Activated naive CD4-positive, alpha-beta T cell treated with anti-CD3 and anti-CD28 coated beads, Interleukin-2, amount 50 U/mL, for 16 hours (primary cell): ENCODE results near the gene CNKSR2.
A peak's percentile ranks its signal among the peaks of the same experiment; 100 is the strongest.

Source experiments
- DNase-seq: peaks from one replicate; pipeline ENCODE4 v3.0.0-alpha.2; 2020

The CNKSR2 gene

GRCh38 chrX:21374163-21374993, at the start of gene CNKSR2:
Gene CNKSR2, plus strand, starts transcription at chrX:21374418. Its CDS starts 480 bp downstream, at chrX:21374898.
- peak; percentile 75 for DNase-seq

- DNase-seq, result no peak
These were observed 19.5 kb upstream of the CNKSR2 start for GRCh38 chrX:21354725-21355124.

- no peak for DNase-seq
These were observed 18.4 kb upstream of the CNKSR2 start for GRCh38 chrX:21355831-21356230.

GRCh38 chrX:21369613-21370012, 4.6 kb upstream of the CNKSR2 start:
- DNase-seq, result no peak

GRCh38 chrX:21373001-21373400, 1.2 kb upstream of the CNKSR2 start:
- DNase-seq, result no peak

- DNase-seq, result peak; percentile 33
These were observed 518 bp upstream of the CNKSR2 start for GRCh38 chrX:21373637-21374162.

GRCh38 chrX:21374994-21375707, 933 bp downstream of the CNKSR2 start:
- no peak for DNase-seq

GRCh38 chrX:21375708-21376009, 1.4 kb downstream of the CNKSR2 start:
- no peak for DNase-seq

GRCh38 chrX:21376636-21377035, 2.4 kb downstream of the CNKSR2 start:
- no peak for DNase-seq

- DNase-seq, result no peak
These were observed 5.8 kb downstream of the CNKSR2 start for GRCh38 chrX:21379991-21380390.

- no peak for DNase-seq
These were observed 8.5 kb downstream of the CNKSR2 start for GRCh38 chrX:21382715-21383114.

- DNase-seq, result no peak
These were observed 9.3 kb downstream of the CNKSR2 start for GRCh38 chrX:21383546-21383945.

- DNase-seq, result no peak
These were observed 10.0 kb downstream of the CNKSR2 start for GRCh38 chrX:21384178-21384577.

- DNase-seq, result no peak
These were observed 20.6 kb downstream of the CNKSR2 start for GRCh38 chrX:21394792-21395191.

- DNase-seq, result no peak
These were observed 24.2 kb downstream of the CNKSR2 start for GRCh38 chrX:21398426-21398825.

- DNase-seq, result no peak
These were observed 26.3 kb downstream of the CNKSR2 start for GRCh38 chrX:21400408-21401121.

- no peak for DNase-seq
These were observed 34.1 kb downstream of the CNKSR2 start for GRCh38 chrX:21408307-21408706.

GRCh38 chrX:21408788-21409187, 34.6 kb downstream of the CNKSR2 start:
- no peak for DNase-seq

GRCh38 chrX:21412029-21412428, 37.8 kb downstream of the CNKSR2 start:
- no peak for DNase-seq

GRCh38 chrX:21412883-21413282, 38.7 kb downstream of the CNKSR2 start:
- DNase-seq, result no peak

- no peak for DNase-seq
These were observed 52.9 kb downstream of the CNKSR2 start for GRCh38 chrX:21427086-21427485.

GRCh38 chrX:21437036-21437435, 62.8 kb downstream of the CNKSR2 start:
- DNase-seq, result no peak

GRCh38 chrX:21438792-21439191, 64.6 kb downstream of the CNKSR2 start:
- DNase-seq, result no peak

- no peak for DNase-seq
These were observed 66.7 kb downstream of the CNKSR2 start for GRCh38 chrX:21440911-21441310.
